Limb (tissue), 2 donors: ENCODE results near the gene DIS3L.
A peak's percentile ranks its signal among the peaks of the same experiment; 100 is the strongest.
"Not testable (repeated sequence)": the region's sequence is repeated elsewhere in the genome, so short reads cannot be mapped to it uniquely, and the experiment has no call there.

Source experiments
- DNase-seq, 2 donors: peaks; one replicate each; pipeline ENCODE4 v3.0.0-alpha.2; 2016; ENCODE audit errors: extremely low spot score in 2 of 2

Gene DIS3L

GRCh38 chr15:66276546-66276945 lies 16.8 kb upstream of the DIS3L start:
- DNase-seq, result no peak

DNA sequence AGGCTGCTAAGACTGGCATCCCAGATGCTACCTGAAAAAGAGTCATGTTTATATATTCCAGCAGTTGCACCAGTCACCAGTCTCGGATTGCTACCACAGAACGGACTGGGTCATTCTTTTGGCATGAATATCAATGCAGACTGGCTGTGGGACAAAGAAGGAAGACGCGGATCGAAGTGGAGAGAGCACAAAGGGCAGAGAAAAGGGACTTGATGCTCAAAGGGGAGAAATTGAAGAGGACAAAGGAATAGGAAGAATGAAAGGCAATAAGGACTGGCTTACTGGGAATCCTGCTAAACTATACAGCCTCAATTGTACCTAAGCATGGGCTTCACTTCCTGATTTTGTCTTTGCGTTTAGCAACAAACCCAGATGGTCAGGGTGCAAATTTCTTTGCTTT lies 15.3 kb upstream of the DIS3L start:
- DNase-seq, result no peak

DNA sequence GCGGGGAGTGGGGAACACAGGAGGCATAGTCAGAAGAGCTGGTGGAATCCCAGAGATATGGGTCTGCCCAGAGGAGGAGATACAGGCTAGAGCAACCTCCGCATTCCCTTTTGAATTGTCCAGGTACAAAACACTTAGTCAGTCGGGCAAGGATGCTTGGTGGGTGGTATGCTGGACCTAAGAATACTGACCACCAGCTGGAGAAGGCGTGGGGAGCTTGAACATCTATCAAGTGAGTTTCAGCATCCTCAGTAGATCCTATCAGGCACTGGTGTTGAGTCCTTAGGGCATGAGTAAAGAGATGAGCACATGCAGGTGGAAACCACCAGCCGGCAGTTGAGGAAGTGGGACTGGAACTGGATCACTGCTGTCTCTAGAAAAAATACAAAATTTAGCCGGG lies 14.7 kb upstream of the DIS3L start:
- no peak for DNase-seq

- no peak for DNase-seq
Measured at GRCh38 chr15:66284271-66284670, 9.1 kb upstream of the DIS3L start.

- no peak for DNase-seq
Measured at GRCh38 chr15:66285533-66286280, 7.7 kb upstream of the DIS3L start.

GRCh38 chr15:66287461-66288057 lies 5.8 kb upstream of the DIS3L start:
- DNase-seq, result peak in 1 of 2 donors; percentile 47

DNA sequence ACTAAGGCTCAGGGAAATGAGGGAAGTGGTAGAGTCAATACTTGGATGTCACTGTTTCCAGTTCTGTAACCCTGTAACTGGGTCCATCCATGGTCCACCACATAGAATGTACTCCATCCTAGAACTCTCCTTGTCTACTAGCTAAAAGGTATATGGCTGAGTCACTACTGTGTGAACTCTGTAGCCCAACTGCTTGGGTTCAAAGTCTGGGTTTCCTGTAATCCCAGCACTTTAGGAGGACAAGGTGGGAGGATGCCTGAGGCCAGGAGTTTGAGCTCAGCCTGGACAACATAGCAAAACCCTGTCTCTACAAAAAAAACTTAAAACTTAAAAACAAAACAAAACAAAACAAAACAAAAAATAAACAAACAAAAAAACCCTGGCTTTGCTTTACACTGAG lies 5.3 kb upstream of the DIS3L start:
- DNase-seq, result no peak

GRCh38 chr15:66288551-66289185 lies 4.7 kb upstream of the DIS3L start:
- DNase-seq, result no peak

DNA sequence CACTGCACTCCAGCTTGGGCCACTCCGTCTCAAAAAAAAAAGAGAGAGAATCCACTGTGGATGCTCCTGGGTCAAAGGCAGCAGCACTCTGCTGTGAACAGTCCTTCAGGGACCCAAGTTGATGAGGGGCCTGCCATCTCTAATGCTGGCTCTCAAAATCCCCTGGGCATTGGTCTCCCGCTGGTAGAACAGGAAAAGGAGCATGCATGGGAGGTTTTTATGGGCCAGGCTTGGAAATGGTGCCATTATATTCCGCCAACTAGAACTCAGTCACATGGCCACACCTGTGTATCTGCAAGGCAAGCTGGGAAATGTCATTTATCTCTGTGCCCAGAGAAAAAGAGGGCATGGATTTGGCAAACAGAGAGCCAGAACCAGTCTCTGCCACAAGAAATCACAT lies 3.4 kb upstream of the DIS3L start:
- no peak for DNase-seq

DNA sequence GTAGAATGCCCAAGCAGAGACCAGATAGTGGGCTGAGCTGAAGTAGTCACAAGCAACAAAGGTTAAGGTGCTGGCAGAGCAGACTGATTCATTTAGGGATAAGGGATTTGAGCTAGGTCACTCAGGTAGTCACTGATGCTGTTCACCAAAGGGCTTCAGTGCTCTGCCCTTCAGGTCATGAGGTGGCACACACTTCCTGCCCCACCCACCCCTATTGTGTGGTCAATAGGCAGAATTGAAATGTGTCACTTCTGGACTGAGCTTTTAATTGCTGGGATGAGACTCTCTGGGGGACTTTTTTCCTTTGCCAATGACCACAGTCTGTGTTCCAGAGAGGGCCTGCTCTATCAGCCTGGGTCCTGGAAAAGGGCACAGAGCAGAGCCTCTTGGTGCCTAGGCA lies 2.9 kb upstream of the DIS3L start:
- no peak for DNase-seq

DNA sequence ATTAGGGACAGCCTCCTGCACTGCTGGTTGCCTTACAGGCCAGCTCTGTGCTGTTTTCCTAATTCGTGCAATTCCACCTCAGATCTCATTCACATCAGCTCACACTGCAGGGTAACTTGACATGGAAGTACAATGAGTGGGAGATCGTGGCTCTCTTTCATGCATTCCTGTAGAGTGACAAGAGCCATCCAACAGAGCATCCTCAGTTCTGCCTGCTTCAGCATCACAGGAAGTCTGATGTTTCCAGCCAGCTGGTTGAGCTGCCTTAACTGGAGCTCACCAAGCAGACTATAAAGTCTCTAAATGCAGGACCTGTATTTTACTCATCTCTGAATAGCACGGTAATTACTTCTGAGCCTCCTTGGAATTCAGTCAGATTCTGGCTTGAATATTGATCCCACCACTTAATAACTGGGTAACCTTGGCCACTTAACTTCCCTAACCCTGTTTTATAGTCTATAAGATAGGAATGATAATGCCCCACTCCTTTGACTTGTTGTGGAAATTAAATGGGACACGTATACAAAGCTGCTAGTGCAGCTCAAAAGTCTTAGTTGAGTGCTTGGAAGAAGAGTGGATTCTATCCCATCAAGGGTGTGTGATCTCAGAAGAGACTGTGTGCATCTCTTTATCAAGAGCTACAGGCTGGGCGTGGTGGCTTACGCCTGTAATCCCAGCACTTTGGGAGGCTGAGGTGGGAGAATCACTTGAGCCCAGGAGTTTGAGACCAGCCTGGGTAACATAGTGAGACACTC lies 1.4 kb upstream of the DIS3L start:
- DNase-seq, result no peak

DNA sequence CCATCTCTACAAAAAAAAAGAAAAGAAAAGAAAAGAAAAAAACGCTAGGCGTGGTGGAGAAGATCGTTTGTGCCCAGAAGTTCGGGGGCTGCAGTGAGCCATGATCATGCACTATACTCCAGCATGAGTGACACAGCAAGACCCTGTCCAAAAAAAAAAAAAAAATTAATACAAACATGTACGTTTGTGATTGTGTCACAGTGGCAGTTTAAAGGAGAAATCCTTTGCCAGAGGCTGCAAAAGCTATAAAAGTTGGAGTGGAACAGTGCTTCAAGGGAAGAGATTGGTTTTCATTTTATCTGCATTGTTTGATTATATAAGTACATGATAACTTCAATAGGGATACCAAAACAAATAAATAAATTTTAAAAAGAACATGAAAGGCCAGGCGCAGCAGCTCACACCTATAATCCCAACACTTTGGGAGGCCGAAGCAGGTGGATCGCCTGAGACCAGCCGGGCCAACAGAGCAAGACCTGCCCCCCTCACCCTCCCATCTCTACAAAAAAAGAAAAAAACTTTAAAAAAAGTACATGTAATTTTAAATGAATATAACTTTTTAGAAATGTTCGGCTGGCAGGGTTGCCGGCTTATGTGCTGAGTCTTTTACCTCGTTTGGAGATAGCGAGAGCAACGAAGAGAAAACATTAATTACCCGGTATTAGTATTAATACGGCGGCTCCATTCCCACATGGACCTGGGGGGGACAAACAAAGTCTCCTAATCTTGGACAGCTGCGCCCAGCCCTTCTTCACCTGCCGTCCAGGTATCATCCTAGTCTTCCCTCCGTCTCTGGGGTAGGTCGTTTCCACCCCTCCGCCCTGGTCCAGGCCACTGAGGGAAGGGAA lies 573 bp upstream of the DIS3L start:
- DNase-seq, result peak in 1 of 2 donors; percentile 29

DNA sequence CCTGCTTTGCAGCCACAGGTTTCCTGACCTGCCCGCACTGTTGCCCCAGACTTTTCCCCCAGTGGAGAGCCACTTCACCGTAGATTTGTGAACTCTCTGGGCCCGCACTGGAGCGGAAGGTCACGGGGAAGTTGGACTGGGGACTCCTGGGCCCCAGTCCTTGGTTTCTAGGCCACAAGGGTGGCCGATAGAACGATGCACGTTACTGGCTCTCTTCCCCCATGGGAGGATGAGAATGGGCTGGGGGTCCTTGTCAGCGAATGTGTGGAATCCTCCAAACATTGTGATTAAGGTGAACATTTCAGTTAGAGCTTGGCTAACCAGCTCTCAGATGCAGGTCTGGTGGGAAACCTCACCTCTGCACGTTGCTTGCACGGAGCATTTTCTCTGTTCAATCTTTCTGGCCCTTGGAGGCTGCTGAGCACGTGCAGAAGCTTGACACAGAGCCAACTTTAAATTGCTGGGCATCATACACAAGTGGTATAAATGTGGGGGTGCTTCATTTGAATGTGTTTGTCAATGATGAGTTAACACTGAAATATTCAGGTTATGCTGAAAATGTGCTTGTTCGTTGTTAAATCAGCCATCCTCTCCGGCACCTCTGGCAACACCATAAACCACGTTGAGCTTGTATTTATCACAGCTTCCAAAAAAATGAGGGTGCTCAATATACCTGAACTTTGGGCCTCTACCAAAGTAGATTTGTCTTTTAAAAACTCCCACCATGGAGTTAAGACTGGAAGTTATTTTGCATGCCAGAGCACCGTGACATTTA lies 976 bp downstream of the DIS3L start:
- no peak for DNase-seq

DNA sequence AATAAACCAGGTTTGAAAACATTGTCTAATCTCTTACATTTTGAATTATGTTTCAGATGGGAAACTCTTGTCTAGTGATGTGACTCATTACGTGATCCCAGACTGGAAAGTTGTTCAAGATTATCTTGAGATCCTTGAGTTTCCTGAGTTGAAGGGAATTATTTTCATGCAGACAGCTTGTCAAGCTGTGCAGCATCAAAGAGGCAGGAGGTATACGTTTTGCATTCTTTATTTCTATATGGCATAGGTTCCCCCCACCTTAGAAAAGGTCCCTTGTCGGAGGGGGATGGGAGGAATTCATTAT lies 1.5 kb downstream of the DIS3L start:
- DNase-seq, result no peak

DNA sequence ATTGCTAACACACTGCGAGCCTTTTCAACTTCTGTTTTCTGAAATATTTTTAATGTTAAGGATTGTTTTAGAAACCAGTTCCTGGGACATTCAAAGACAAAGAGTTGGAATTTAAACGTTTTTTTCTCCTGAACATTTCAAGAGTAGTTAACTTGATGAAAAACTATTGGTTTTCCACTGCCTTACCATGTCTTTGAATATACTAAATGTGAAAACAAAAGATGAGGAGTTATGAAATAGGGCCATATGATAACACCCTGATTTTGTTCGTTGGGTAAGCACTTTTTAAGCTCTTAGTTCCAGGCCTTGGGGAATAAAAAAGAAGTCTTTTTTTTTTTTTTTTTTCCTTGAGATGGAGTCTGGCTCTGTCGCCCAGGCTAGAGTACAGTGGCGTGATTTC lies 2.8 kb downstream of the DIS3L start:
- no peak for DNase-seq

GRCh38 chr15:66298803-66299251 lies 5.5 kb downstream of the DIS3L start:
- peak; percentile 66 to 68 for DNase-seq

DNA sequence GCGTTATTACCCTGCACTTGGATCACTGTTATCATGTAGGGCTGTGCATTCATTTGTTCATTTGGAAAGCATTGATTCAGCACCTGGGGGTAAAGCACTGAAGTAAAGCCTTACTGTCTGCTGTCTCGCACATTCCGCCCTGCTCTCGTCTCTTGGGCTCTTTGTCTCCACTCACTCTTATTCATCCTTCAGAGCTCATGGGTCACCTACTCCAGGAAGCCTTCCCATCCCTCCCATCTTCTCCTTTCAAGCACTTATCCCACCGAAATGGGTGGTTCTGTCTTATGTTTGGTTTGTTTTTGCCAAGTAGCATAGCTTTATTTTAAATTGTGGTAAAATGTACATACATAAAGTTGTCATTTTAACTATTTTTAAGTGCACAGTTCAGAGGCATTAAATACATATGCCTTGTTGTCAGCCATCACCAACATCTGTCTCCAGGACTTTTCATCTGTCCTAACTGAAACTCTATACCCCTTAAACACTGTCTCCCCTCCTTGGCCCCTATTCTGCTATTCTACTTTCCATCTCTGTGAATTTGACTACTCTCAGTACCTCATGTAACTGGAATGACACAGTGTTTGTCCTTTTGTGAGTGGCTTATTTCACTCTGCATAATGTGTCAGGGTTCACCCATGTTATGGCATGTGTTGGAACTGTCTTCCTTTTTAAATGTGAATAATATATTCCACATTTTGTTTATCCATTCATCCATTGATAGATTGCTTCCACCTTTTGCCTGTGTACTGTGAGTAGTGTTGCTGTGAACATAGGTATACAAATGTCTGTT lies 9.3 kb downstream of the DIS3L start:
- no peak for DNase-seq

GRCh38 chr15:66304425-66304824 lies 11.1 kb downstream of the DIS3L start:
- DNase-seq, result not testable (repeated sequence)

GRCh38 chr15:66306381-66306780 lies 13.0 kb downstream of the DIS3L start:
- DNase-seq, result no peak

DNA sequence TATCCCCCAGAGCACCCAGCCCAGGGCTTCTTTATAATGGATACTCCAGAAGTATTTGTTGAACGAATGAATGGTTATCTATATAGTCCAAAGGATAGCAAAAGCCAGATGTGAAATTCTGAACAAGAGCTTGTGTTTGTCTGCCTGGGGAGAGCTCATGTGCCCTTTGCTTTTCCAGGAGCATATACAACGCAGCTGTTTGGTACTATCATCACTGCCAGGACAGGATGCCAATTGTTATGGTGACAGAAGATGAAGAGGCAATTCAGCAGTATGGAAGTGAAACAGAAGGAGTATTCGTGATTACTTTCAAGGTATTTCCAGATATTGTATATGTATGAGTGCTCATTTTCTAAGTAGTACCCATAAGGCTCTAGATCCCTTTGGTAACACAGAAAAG lies 15.2 kb downstream of the DIS3L start:
- DNase-seq, result no peak
